ENCODE results near the gene DNAH5. TPM values are rescaled to one million over a fixed set of nuclear protein-coding genes. Genes with fewer than 3 reads are reported as not detected.
"Not testable (repeated sequence)": the region's sequence is repeated elsewhere in the genome, so short reads cannot be mapped to it uniquely, and the experiment has no call there.

DNAH5 gene
- polyA plus RNA-seq, 1 donor = 0.34 TPM

GRCh38 chr5:13798569-13798968 is 145.9 kb downstream of the DNAH5 start:
- no CpG with 5 or more reads among the region's 2 CpGs for WGBS (ENCODE audit: insufficient coverage, low lambda C conversion rate)
- not testable (repeated sequence) for H3K4me3 ChIP-seq (ENCODE audit: low read length); H3K36me3 ChIP-seq (ENCODE audit: control insufficient read depth, insufficient read depth, low read length); DNase-seq; H3K4me1 ChIP-seq (ENCODE audit: control insufficient read depth, insufficient read depth, low read length); H3K27me3 ChIP-seq (ENCODE audit: control insufficient read depth, insufficient read depth, low read length); H3K9me3 ChIP-seq (ENCODE audit: control insufficient read depth, low read depth, low read length); H3K27ac ChIP-seq (ENCODE audit: low read length)

DNA sequence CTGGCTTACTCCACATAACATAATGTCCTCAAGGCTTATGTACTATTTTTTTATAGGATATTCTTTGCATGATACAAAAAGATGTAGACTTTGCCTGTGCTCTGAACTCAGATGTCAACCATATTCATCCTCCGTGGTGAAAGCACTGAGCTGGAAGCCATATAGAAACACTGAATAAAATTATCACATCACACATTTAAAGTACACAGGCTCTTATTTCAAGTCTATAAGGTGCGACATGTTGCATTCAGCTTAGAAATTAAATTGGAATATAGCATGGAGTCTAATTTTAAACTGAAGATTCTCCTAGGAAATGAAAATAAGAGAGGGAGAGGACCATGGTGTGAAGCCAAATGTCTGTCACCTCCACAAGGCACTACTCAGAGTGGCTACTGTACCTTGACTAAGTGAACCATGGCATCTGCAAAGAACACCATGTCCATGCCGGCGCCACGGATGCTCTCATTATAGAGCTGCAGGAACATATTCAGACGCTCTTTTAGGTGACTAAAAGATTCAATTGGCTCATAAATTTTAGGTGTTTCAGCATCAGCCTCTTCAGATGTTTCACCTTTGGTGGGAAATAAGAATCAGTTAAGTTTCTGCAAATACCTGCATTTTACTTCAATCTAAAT is 158.6 kb downstream of the DNAH5 start:
- no peaks in the 10 kb centered on the region for H3K4me1 ChIP-seq (ENCODE audit: control insufficient read depth, insufficient read depth, low read length)
- no peaks in the 10 kb centered on the region for H3K9me3 ChIP-seq (ENCODE audit: control insufficient read depth, low read depth, low read length)
- WGBS (ENCODE audit: insufficient coverage, low lambda C conversion rate) = no CpG with 5 or more reads among the region's 6 CpGs
- H3K27ac ChIP-seq (ENCODE audit: low read length) = no peak overlapping the region
- no peaks in the 10 kb centered on the region for H3K27me3 ChIP-seq (ENCODE audit: control insufficient read depth, insufficient read depth, low read length)
- no peak for DNase-seq
- no peak overlapping the region for H3K4me3 ChIP-seq (ENCODE audit: low read length)
- no peaks in the 10 kb centered on the region for H3K36me3 ChIP-seq (ENCODE audit: control insufficient read depth, insufficient read depth, low read length)

- 67% methylated on average over 1 of the region's 10 CpGs for WGBS (ENCODE audit: insufficient coverage, low lambda C conversion rate)
- no peaks in the 10 kb centered on the region for H3K9me3 ChIP-seq (ENCODE audit: control insufficient read depth, low read depth, low read length)
- H3K4me3 ChIP-seq (ENCODE audit: low read length) = no peak overlapping the region
- no peak overlapping the region for H3K27ac ChIP-seq (ENCODE audit: low read length)
- H3K27me3 ChIP-seq (ENCODE audit: control insufficient read depth, insufficient read depth, low read length) = no peaks in the 10 kb centered on the region
- H3K36me3 ChIP-seq (ENCODE audit: control insufficient read depth, insufficient read depth, low read length) = no peaks in the 10 kb centered on the region
- no peaks in the 10 kb centered on the region for H3K4me1 ChIP-seq (ENCODE audit: control insufficient read depth, insufficient read depth, low read length)
- no peak for DNase-seq
Measured at GRCh38 chr5:13783726-13784125, 160.8 kb downstream of the DNAH5 start.

DNA sequence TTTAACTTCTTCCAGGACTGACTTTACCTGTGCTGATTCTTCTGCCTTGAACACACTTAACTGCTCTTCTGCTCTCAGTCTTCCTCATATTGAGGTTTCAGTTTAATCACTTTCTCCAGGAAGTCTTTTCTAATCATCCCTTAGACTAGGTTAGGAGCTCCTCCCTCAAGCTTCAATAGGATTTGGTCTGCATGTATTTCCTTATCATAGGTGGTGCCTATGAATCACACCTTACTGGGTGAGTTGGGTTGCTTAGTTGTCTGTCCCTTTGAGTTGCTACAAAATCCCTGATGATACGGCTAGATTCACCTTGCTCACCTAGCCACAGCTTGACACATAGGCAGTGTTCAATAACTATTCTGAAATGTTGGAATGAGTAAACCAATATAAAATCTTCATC is 164.4 kb downstream of the DNAH5 start:
- WGBS (ENCODE audit: insufficient coverage, low lambda C conversion rate) = no CpG with 5 or more reads among the region's 1 CpG
- Histone ChIP-seq H3K4me3 (ENCODE audit: low read length) (no peak overlapping the region), H3K27ac (ENCODE audit: low read length) (no peak overlapping the region), H3K27me3 (ENCODE audit: control insufficient read depth, insufficient read depth, low read length) (no peaks in the 10 kb centered on the region), H3K36me3 (ENCODE audit: control insufficient read depth, insufficient read depth, low read length) (no peaks in the 10 kb centered on the region), H3K4me1 (ENCODE audit: control insufficient read depth, insufficient read depth, low read length) (no peaks in the 10 kb centered on the region), H3K9me3 (ENCODE audit: control insufficient read depth, low read depth, low read length) (no peaks in the 10 kb centered on the region)
- DNase-seq = no peak

GRCh38 chr5:13773649-13774048 is 170.8 kb downstream of the DNAH5 start:
- Histone ChIP-seq H3K4me3 (ENCODE audit: low read length) (no peak overlapping the region), H3K4me1 (ENCODE audit: control insufficient read depth, insufficient read depth, low read length) (no peaks in the 10 kb centered on the region), H3K27ac (ENCODE audit: low read length) (no peak overlapping the region), H3K9me3 (ENCODE audit: control insufficient read depth, low read depth, low read length) (no peaks in the 10 kb centered on the region), H3K36me3 (ENCODE audit: control insufficient read depth, insufficient read depth, low read length) (no peaks in the 10 kb centered on the region), H3K27me3 (ENCODE audit: control insufficient read depth, insufficient read depth, low read length) (no peaks in the 10 kb centered on the region)
- WGBS (ENCODE audit: insufficient coverage, low lambda C conversion rate) = 100% methylated on average over 2 of the region's 2 CpGs
- no peak for DNase-seq

DNA sequence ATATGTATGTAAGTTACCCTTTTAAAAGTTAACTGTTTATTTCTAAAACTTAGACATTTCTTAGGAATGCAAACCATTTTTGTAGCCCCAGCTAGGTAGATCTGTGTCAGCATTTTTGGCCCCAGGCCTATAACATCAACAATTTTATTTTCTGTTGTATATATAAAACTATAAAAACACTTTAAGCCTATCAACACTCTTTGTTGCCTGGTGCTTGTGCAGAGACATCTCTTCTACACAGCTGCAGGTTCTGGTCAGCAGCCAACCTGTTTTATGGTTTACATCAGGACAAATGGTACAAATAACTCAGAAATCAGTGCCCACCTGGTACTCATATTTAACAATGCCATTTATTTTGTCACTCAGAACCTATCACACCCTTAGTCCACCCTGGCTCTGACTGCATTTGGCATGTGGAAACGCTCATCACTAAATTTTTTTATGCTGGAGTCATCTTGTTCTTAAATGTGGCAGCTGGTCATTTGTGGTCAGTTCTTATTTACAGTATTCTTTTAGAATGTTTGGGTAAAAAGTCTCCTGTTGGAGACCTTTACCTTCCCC is 173.4 kb downstream of the DNAH5 start:
- H3K27me3 ChIP-seq (ENCODE audit: control insufficient read depth, insufficient read depth, low read length) = no peaks in the 10 kb centered on the region
- no peaks in the 10 kb centered on the region for H3K4me1 ChIP-seq (ENCODE audit: control insufficient read depth, insufficient read depth, low read length)
- WGBS (ENCODE audit: insufficient coverage, low lambda C conversion rate) = no CpG with 5 or more reads among the region's 1 CpG
- no peaks in the 10 kb centered on the region for H3K9me3 ChIP-seq (ENCODE audit: control insufficient read depth, low read depth, low read length)
- no peaks in the 10 kb centered on the region for H3K36me3 ChIP-seq (ENCODE audit: control insufficient read depth, insufficient read depth, low read length)
- no peak overlapping the region for H3K27ac ChIP-seq (ENCODE audit: low read length)
- H3K4me3 ChIP-seq (ENCODE audit: low read length) = no peak overlapping the region
- DNase-seq = peak in 1 of 2 donors; percentile 4

DNA sequence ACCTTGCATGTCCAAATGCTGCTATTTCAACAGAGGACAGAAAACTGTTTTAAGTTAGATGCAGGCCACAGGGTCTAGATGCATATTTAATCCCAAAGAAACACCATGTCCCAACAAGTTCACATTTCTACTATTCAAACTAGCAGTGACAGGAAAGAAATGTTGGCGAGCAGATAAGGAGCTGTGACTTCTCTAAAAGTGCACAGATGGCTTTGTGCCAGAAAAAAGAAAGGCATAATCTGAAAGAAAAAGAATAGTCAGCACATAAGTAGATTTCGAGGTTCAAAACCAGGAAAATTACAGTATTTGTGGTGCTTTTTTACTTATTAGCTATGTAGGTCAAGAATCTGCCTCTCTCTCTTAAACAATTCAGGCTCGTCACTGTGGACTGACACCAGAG is 178.3 kb downstream of the DNAH5 start:
- Histone ChIP-seq H3K4me3 (ENCODE audit: low read length) (no peak overlapping the region), H3K27ac (ENCODE audit: low read length) (no peak overlapping the region), H3K9me3 (ENCODE audit: control insufficient read depth, low read depth, low read length) (no peaks in the 10 kb centered on the region), H3K27me3 (ENCODE audit: control insufficient read depth, insufficient read depth, low read length) (no peaks in the 10 kb centered on the region), H3K4me1 (ENCODE audit: control insufficient read depth, insufficient read depth, low read length) (no peaks in the 10 kb centered on the region), H3K36me3 (ENCODE audit: control insufficient read depth, insufficient read depth, low read length) (no peaks in the 10 kb centered on the region)
- DNase-seq = no peak
- 63% methylated on average over 1 of the region's 3 CpGs for WGBS (ENCODE audit: insufficient coverage, low lambda C conversion rate)

- DNase-seq = no peak
- H3K4me3 ChIP-seq (ENCODE audit: low read length) = no peak overlapping the region
- no CpG with 5 or more reads among the region's 3 CpGs for WGBS (ENCODE audit: insufficient coverage, low lambda C conversion rate)
- no peaks in the 10 kb centered on the region for H3K36me3 ChIP-seq (ENCODE audit: control insufficient read depth, insufficient read depth, low read length)
- no peaks in the 10 kb centered on the region for H3K4me1 ChIP-seq (ENCODE audit: control insufficient read depth, insufficient read depth, low read length)
- H3K9me3 ChIP-seq (ENCODE audit: control insufficient read depth, low read depth, low read length) = no peaks in the 10 kb centered on the region
- no peaks in the 10 kb centered on the region for H3K27me3 ChIP-seq (ENCODE audit: control insufficient read depth, insufficient read depth, low read length)
- H3K27ac ChIP-seq (ENCODE audit: low read length) = no peak overlapping the region
Measured at GRCh38 chr5:13763719-13764118, 180.8 kb downstream of the DNAH5 start.

DNA sequence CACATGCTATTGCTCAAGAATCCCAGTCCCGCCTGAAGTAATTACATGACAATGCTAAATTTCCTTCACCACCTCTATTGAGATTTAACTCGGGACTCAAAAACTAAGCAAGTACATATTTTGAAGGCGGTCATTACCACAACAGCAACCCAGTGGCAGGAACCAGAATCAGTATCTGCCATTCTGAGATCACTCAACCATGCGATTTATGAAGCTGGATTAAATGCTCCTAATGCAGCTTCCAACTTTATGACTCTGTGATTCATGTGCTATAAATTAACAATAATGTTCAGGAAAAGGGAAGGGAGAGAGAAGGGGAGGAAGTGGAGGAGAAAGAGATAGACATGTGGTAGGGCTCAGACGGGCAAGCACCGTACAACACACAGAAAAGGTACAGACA is 194.7 kb downstream of the DNAH5 start:
- Histone ChIP-seq H3K9me3 (ENCODE audit: control insufficient read depth, low read depth, low read length) (no peaks in the 10 kb centered on the region), H3K4me1 (ENCODE audit: control insufficient read depth, insufficient read depth, low read length) (no peaks in the 10 kb centered on the region), H3K27me3 (ENCODE audit: control insufficient read depth, insufficient read depth, low read length) (no peaks in the 10 kb centered on the region), H3K4me3 (ENCODE audit: low read length) (no peak overlapping the region), H3K36me3 (ENCODE audit: control insufficient read depth, insufficient read depth, low read length) (no peaks in the 10 kb centered on the region), H3K27ac (ENCODE audit: low read length) (no peak overlapping the region)
- no CpG with 5 or more reads among the region's 6 CpGs for WGBS (ENCODE audit: insufficient coverage, low lambda C conversion rate)
- DNase-seq = no peak

DNA sequence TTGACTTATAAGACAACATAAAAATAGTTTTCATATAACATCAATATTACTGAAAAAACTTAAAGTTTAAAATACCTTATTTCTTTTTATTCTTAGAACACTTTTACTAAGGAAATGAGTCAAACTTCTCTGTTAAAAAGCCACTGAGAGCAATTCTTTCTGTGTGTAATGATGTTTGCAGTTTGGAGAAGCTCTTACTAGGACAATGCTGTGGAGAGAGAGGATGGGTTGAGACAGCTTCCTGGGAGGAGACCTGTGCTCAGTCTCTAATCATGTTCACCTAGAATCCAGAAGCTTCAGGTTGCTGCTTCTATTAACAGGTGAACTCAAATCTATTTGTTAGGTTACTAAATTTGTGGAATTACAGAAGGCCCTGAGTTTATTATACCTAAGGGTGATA is 198.5 kb downstream of the DNAH5 start:
- H3K4me1 ChIP-seq (ENCODE audit: control insufficient read depth, insufficient read depth, low read length) = no peaks in the 10 kb centered on the region
- no peak overlapping the region for H3K4me3 ChIP-seq (ENCODE audit: low read length)
- DNase-seq = no peak
- H3K27ac ChIP-seq (ENCODE audit: low read length) = no peak overlapping the region
- no peaks in the 10 kb centered on the region for H3K27me3 ChIP-seq (ENCODE audit: control insufficient read depth, insufficient read depth, low read length)
- H3K36me3 ChIP-seq (ENCODE audit: control insufficient read depth, insufficient read depth, low read length) = no peaks in the 10 kb centered on the region
- H3K9me3 ChIP-seq (ENCODE audit: control insufficient read depth, low read depth, low read length) = no peaks in the 10 kb centered on the region

DNA sequence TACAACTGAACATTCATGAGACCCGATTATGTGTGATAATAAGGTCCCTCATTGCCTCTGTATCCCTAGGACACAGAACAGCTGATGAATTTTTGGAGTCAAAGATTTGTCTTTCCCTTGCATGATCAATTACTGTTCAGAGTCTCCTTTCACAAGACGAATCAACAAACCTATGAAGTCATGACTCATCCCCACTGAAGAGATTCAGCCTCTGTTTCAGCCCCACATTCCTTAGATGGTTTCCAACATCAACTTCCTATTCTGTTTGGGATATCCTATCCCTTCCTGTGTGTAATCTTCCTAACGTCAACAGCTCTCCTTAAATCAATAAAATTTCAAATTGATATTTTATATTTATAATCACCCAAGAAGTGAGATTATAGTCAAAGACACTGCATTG is 199.0 kb downstream of the DNAH5 start:
- DNase-seq = no peak
- no peak overlapping the region for H3K4me3 ChIP-seq (ENCODE audit: low read length)
- H3K4me1 ChIP-seq (ENCODE audit: control insufficient read depth, insufficient read depth, low read length) = no peaks in the 10 kb centered on the region
- H3K36me3 ChIP-seq (ENCODE audit: control insufficient read depth, insufficient read depth, low read length) = no peaks in the 10 kb centered on the region
- 40% methylated on average over 1 of the region's 3 CpGs for WGBS (ENCODE audit: insufficient coverage, low lambda C conversion rate)
- H3K27ac ChIP-seq (ENCODE audit: low read length) = no peak overlapping the region
- no peaks in the 10 kb centered on the region for H3K9me3 ChIP-seq (ENCODE audit: control insufficient read depth, low read depth, low read length)
- H3K27me3 ChIP-seq (ENCODE audit: control insufficient read depth, insufficient read depth, low read length) = no peaks in the 10 kb centered on the region

All from large intestine (tissue), 3 donors.